Sigmoid colon (tissue), 4 donors: ENCODE data around the gene SLC16A5.

Source experiments
- EP300 ChIP-seq, 4 donors: sonication (generic); formaldehyde crosslinking; IDR thresholded peaks; one replicate each; pipeline ENCODE4 v1.6.1; 2017; ENCODE audit warnings: antibody characterized with exemption in 4 of 4
- POLR2AphosphoS5 ChIP-seq, 4 donors: sonication (generic); formaldehyde crosslinking; IDR thresholded peaks; one replicate each; pipeline ENCODE4 v1.6.1; 2017; ENCODE audit warnings: antibody characterized with exemption in 4 of 4
- TF ChIP-seq, protein P1 (sequence below), 4 experiments: fragments of 450-650 bp in 3 of 4; fragments of 200-600 bp in 1 of 4; IDR thresholded peaks; one replicate each; pipeline ENCODE4 v1.5.1; 2016 to 2019; ENCODE audit warnings: antibody characterized with exemption in 4 of 4, mild to moderate bottlenecking in 3 of 4, moderate library complexity in 2 of 4

DNA sequence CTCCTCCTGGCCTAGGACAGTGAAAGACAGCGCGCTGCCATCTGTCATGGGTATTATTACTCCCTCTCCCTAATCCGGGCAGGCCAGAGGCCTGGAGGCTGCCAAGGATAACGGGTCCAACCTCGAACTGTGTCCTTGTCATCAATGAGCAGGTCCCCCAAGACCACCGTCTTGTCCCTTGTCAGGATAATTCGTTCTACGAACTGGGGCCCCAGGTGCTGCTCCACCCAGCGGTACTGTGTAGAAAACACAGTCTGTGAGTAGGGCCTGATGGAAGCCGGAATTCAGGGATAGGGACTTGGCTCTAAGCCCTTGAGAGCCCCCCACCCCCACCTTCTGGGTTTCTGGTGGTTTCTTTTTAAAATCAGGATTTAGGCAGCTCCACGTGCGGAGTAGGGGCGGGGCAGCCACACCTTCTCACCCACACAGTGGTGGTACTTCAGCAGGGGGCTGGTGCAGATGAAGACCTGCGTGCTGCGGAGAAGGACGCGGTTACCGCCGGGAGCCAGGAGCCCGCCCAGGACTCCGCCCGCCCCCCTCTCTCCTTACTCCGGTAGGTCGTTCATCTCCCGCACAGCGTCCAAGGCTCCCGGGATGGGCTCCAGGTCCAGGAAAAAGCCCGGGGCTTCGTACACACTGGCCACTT is 43.0 kb downstream of the SLC16A5 start:
- no peak for TF ChIP-seq EP300 (IDR thresholded peaks at IDR 0.05)
- TF ChIP-seq, protein P1, sequence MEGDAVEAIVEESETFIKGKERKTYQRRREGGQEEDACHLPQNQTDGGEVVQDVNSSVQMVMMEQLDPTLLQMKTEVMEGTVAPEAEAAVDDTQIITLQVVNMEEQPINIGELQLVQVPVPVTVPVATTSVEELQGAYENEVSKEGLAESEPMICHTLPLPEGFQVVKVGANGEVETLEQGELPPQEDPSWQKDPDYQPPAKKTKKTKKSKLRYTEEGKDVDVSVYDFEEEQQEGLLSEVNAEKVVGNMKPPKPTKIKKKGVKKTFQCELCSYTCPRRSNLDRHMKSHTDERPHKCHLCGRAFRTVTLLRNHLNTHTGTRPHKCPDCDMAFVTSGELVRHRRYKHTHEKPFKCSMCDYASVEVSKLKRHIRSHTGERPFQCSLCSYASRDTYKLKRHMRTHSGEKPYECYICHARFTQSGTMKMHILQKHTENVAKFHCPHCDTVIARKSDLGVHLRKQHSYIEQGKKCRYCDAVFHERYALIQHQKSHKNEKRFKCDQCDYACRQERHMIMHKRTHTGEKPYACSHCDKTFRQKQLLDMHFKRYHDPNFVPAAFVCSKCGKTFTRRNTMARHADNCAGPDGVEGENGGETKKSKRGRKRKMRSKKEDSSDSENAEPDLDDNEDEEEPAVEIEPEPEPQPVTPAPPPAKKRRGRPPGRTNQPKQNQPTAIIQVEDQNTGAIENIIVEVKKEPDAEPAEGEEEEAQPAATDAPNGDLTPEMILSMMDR (IDR thresholded peaks at IDR 0.05) = peak; percentile 4 to 42 (median 23)
- no peak for TF ChIP-seq POLR2AphosphoS5 (IDR thresholded peaks at IDR 0.05)
